Measurements from ENCODE around the gene APOM.

GRCh38 chr6:31662124-31662723 lies 6.5 kb downstream of the APOM start:
- no peak for TF ChIP-seq CTCF (IDR thresholded peaks at IDR 0.05 in 4 of 5, conservative IDR thresholded peaks at IDR 0.05 in 1 of 5)
- TF ChIP-seq POLR2A (IDR thresholded peaks at IDR 0.05), result no peak
